OCI-M2 (cell line): ENCODE data around the gene GPR62.

ENCODE experiments used
- DNase-seq: peaks from one replicate; lab custom pipeline; 2025; ENCODE audit not compliant: unreplicated experiment; lab: John Stamatoyannopoulos, UW

The GPR62 gene

GRCh38 chr3:51968883-51969678 is 13.9 kb downstream of the GPR62 start:
- no peak for DNase-seq

- DNase-seq = no peak
Measured at GRCh38 chr3:51969841-51970240, 14.7 kb downstream of the GPR62 start.

GRCh38 chr3:51970606-51971300 is 15.6 kb downstream of the GPR62 start:
- DNase-seq = no peak

GRCh38 chr3:51971350-51971749 is 16.2 kb downstream of the GPR62 start:
- no peak for DNase-seq

GRCh38 chr3:51974277-51974962 is 19.2 kb downstream of the GPR62 start:
- DNase-seq = no peak

- no peak for DNase-seq
Measured at GRCh38 chr3:51974963-51975851, 20.0 kb downstream of the GPR62 start, which contains the start of gene ABHD14A. Gene ABHD14A, plus strand, starts transcription at chr3:51975064. Its CDS starts 72 bp downstream, at chr3:51975136.

GRCh38 chr3:51975852-51976549 is 20.8 kb downstream of the GPR62 start:
- DNase-seq = no peak

GRCh38 chr3:51977446-51978142 is 22.4 kb downstream of the GPR62 start:
- no peak for DNase-seq

GRCh38 chr3:51978143-51978502 is 22.9 kb downstream of the GPR62 start:
- DNase-seq = no peak

GRCh38 chr3:51980253-51980652 is 25.1 kb downstream of the GPR62 start:
- no peak for DNase-seq

- no peak for DNase-seq
Measured at GRCh38 chr3:51982352-51982837, 27.2 kb downstream of the GPR62 start.

GRCh38 chr3:51982838-51983577 is 27.8 kb downstream of the GPR62 start, which contains the start of gene ACY1:
Gene ACY1, plus strand, starts transcription at chr3:51983535. Its CDS starts 530 bp downstream, at chr3:51984065.
- peak; percentile 59 for DNase-seq

- DNase-seq = no peak
Measured at GRCh38 chr3:51983578-51984268, 28.5 kb downstream of the GPR62 start.

- no peak for DNase-seq
Measured at GRCh38 chr3:51984269-51984647, 29.1 kb downstream of the GPR62 start.

- DNase-seq = no peak
Measured at GRCh38 chr3:51985063-51985462, 29.9 kb downstream of the GPR62 start.

- no peak for DNase-seq
Measured at GRCh38 chr3:51986010-51986947, 31.1 kb downstream of the GPR62 start.

- no peak for DNase-seq
Measured at GRCh38 chr3:51987568-51987967, 32.4 kb downstream of the GPR62 start.
